ENCODE measurements around the gene APOE. TPM values are rescaled to one million over a fixed set of nuclear protein-coding genes. Genes with fewer than 3 reads are reported as not detected.
A peak's percentile ranks its signal among the peaks of the same experiment; 100 is the strongest.

Gene APOE
- total RNA-seq, 4 donors from 2014 or later: 7.8 to 44.4 (median 31.7) TPM

DNA sequence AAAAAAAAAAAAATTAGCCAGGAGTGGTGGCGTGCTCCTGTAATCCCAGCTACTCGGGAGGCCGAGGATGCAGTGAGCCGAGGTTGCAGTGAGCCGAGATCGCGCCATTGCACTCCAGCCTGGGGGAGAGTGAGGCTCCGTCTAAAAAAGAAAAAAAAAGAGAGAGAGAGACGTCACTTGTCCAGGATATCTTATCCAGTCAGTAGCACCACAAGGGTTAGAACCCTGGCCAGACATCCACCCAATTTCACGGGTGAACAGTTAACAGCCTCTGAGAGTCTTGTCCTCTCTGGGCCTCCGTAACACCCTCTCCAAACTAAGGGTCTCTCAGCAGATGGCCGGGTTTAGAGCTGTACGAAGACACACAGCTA is 48.7 kb downstream of the APOE start:
- ATAC-seq: no peak
- WGBS, 2 donors (ENCODE audit: low coverage in 1 of 2): 30 to 39% methylated on average over 10 to 13 of the region's 13 CpGs
- Histone ChIP-seq H3K4me3 (peak overlapping the region; percentile 100), H3K9me3 (no peaks in the 10 kb centered on the region), H3K36me3 (peaks cover 0 to 16% of the 10 kb centered on the region in 2 donors), H3K27me3 (no peaks in the 10 kb centered on the region), H3K27ac (peak overlapping the region; percentile 77 to 94 (median 92)), H3K4me1 (peaks cover 7 to 73% (median 32%) of the 10 kb centered on the region in 3 donors)
- TF ChIP-seq EP300 (IDR thresholded peaks at IDR 0.05): no peak
- no peak for TF ChIP-seq POLR2AphosphoS5 (IDR thresholded peaks at IDR 0.05)
- TF ChIP-seq, protein P1, sequence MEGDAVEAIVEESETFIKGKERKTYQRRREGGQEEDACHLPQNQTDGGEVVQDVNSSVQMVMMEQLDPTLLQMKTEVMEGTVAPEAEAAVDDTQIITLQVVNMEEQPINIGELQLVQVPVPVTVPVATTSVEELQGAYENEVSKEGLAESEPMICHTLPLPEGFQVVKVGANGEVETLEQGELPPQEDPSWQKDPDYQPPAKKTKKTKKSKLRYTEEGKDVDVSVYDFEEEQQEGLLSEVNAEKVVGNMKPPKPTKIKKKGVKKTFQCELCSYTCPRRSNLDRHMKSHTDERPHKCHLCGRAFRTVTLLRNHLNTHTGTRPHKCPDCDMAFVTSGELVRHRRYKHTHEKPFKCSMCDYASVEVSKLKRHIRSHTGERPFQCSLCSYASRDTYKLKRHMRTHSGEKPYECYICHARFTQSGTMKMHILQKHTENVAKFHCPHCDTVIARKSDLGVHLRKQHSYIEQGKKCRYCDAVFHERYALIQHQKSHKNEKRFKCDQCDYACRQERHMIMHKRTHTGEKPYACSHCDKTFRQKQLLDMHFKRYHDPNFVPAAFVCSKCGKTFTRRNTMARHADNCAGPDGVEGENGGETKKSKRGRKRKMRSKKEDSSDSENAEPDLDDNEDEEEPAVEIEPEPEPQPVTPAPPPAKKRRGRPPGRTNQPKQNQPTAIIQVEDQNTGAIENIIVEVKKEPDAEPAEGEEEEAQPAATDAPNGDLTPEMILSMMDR (IDR thresholded peaks at IDR 0.05): no peak
- TF ChIP-seq POLR2A (IDR thresholded peaks at IDR 0.05): no peak

DNA sequence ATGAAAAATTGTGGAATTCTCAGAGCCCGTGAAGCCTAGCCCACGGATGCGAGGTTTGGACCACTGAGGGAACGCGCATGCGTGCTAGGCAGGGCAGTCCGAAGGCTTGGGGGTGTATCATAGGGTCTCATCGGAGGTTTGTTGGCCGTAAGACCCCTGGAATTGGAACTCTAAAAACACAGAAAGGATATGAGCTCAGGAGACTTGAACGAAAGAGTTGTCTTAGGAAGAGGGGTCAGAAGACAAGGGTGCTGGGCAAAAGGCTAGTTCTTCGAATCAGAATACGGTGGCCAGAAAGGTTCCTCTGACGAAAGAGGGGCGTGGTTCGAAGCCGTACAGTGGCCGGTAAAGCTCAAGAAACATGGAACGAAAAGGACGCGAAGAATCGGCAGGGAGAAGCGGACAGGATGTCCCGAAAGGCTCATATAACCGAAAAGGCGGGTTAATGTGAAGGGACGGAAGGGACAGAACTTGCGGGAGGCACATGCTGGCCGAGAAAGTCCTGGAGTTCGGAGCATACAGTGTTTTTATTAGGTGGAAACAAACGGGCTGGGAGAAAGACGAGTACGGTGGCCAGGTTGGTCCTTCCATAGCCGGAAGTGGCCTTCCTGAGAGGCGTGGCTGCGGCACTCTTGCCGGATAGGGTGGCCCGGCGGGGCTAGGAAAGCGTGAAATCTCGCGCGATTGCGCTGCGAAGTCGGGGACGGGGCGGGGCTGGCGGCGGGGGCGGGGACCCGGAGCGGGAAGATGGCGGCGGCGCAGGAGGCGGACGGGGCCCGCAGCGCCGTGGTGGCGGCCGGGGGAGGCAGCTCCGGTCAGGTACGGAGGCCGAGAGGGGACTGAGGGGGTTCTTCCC is 49.3 kb downstream of the APOE start, which contains the start of gene CLPTM1:
CLPTM1 (plus strand) TSS at position 732 of the 856 bp plus-strand sequence; CDS start at position 748, 16 bp downstream.
- Histone ChIP-seq H3K4me3 (peak within 1 kb of the TSS; percentile 100), H3K4me1 (peaks cover 7 to 79% (median 32%) of the 10 kb centered on the region in 3 donors), H3K27me3 (no peaks in the 10 kb centered on the region), H3K36me3 (peaks cover 0 to 10% of the 10 kb centered on the region in 2 donors), H3K27ac (peak within 1 kb of the TSS; percentile 79 to 94 (median 92)), H3K9me3 (no peaks in the 10 kb centered on the region)
- WGBS, 2 donors (ENCODE audit: low coverage in 1 of 2): 0 to 1% methylated on average over 13 to 37 of the region's 65 CpGs
- peak; percentile 96 for ATAC-seq
- TF ChIP-seq EP300 (IDR thresholded peaks at IDR 0.05) (no peak), POLR2AphosphoS5 (IDR thresholded peaks at IDR 0.05) (peak; percentile 79), POLR2A (IDR thresholded peaks at IDR 0.05) (peak; percentile 31 to 66)
- TF ChIP-seq, protein P1 (IDR thresholded peaks at IDR 0.05): peak in 1 of 4 experiments; percentile 31

DNA sequence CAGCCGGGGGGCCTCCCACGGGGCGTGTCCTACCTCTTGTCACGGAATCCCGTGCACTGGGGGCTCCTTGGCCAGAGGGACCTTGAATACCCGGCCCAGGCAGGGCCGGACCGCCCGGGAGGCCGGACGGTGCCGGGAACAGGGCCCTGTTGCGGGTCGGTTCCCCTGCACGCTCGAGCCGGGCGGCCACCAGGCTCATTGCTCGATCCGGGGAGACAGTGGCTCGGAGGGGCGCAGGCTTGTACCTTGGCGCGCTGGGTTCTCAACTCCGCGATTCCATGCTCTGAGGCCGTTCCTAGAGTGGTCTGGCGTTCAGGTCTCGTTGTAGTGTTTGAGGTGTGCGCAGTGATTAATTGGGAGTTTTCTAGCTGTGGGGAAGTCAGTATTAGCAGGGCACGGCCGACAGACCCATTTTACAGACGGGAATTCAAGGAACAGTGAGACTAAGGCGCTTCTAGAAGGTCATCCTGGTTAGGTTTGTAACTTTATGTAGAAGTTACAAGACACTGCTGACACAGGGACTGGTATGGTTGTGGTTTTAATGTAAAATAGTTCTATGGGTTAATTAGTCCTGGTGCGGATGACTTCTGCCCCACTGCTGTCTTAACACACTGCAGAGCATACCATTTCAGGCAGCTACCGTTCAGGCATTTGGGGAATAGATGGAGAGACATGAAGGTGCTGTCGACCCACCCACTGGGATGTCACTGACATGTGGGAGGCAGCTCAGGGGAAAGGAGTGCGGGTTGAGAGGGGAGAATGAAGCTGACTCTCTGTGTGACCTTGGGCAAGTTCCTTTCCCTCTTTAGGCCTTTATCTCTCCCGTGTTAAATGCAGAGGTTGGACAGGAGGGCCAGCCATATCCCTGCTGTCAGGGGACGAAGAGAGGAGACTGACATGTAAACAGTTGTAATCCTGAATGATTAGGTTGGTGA is 50.2 kb downstream of the APOE start:
- peaks cover 0 to 8% of the 10 kb centered on the region in 2 donors for H3K36me3 ChIP-seq
- H3K27ac ChIP-seq: peak overlapping the region; percentile 79 to 94 (median 92)
- TF ChIP-seq POLR2A (IDR thresholded peaks at IDR 0.05) (no peak), POLR2AphosphoS5 (IDR thresholded peaks at IDR 0.05) (no peak)
- H3K4me1 ChIP-seq: peaks cover 7 to 86% (median 32%) of the 10 kb centered on the region in 3 donors
- H3K9me3 ChIP-seq: no peaks in the 10 kb centered on the region
- no peaks in the 10 kb centered on the region for H3K27me3 ChIP-seq
- 3 to 8% methylated on average over 2 to 13 of the region's 40 CpGs for WGBS, 2 donors (ENCODE audit: low coverage in 1 of 2)
- no peak for ATAC-seq
- H3K4me3 ChIP-seq: peak overlapping the region; percentile 100

DNA sequence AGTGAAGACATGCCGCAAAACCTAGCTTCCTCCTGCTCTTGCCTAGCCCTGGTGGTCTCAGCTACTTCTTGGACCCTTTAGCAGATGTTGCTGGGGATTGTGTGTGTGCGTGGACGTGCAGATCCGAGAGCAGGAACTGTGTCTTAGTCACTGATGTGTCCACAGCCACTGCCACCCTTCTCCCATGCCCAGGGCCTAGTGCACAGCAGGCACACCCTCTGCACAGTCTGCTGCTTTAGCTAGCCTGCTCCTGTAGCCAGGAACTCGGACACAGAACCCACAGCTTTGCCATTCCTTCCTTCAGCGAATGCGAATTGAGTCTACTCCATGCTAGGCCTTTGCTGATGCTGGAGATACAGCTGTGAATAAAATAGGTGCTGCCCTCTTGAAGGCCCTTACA is 51.9 kb downstream of the APOE start:
- peaks cover 0 to 24% of the 10 kb centered on the region in 2 donors for H3K36me3 ChIP-seq
- WGBS, 2 donors (ENCODE audit: low coverage in 1 of 2): 63% methylated on average over 3 of the region's 7 CpGs; no CpG with 5 or more reads in 1 of the 2 donors
- no peak overlapping the region for H3K27ac ChIP-seq
- ATAC-seq: no peak
- no peak overlapping the region for H3K4me3 ChIP-seq
- no peaks in the 10 kb centered on the region for H3K9me3 ChIP-seq
- H3K4me1 ChIP-seq: peaks cover 7 to 70% (median 27%) of the 10 kb centered on the region in 3 donors
- TF ChIP-seq POLR2AphosphoS5 (IDR thresholded peaks at IDR 0.05) (no peak), EP300 (IDR thresholded peaks at IDR 0.05) (no peak), POLR2A (IDR thresholded peaks at IDR 0.05) (no peak)
- TF ChIP-seq, protein P1 (IDR thresholded peaks at IDR 0.05): no peak
- H3K27me3 ChIP-seq: no peaks in the 10 kb centered on the region

DNA sequence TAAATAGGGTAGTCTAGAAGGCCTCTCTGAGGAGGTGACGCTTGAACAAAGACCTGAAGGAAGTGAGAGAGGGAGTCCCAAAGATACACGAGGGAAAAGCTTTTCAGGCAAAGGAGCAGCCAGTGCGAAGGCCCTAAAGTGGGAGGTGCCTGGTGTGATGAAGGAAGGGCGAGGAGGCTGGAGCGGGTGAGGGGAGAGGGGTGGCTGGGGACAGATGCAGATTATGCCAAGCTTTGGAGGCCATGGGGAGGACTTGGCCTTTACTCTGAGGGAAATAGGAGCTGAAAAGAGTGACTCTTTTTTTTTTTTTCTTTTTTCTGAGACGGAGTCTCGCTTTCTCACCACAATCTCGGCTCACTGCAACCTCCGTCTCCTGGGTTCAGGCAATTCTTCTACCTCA is 52.5 kb downstream of the APOE start:
- H3K27me3 ChIP-seq: no peaks in the 10 kb centered on the region

More for the DNA sequence above, 52.5 kb downstream of the APOE start:
- H3K9me3 ChIP-seq: no peaks in the 10 kb centered on the region
- no peak overlapping the region for H3K27ac ChIP-seq
- no peak for TF ChIP-seq POLR2AphosphoS5 (IDR thresholded peaks at IDR 0.05)
- TF ChIP-seq, protein P1 (IDR thresholded peaks at IDR 0.05): no peak
- TF ChIP-seq EP300 (IDR thresholded peaks at IDR 0.05): no peak
- TF ChIP-seq POLR2A (IDR thresholded peaks at IDR 0.05): no peak
- no peak for ATAC-seq
- H3K4me1 ChIP-seq: peaks cover 7 to 66% (median 27%) of the 10 kb centered on the region in 3 donors
- H3K36me3 ChIP-seq: peaks cover 0 to 30% of the 10 kb centered on the region in 2 donors
- 73 to 87% methylated on average over 5 to 9 of the region's 9 CpGs for WGBS, 2 donors (ENCODE audit: low coverage in 1 of 2)
- H3K4me3 ChIP-seq: no peak overlapping the region

Data from gastroesophageal sphincter (tissue), 4 donors.